H1 (cell line): ENCODE measurements around the gene CACNA1B. TPM values are rescaled to one million over a fixed set of nuclear protein-coding genes. Genes with fewer than 3 reads are reported as not detected.

Experiments used
- CTCF ChIA-PET: fragments of 300-600 bp; sonication (Branson Sonifier 250); formaldehyde crosslinking; loops from one replicate; lab custom pipeline; 2021; ENCODE audit not compliant: partially characterized antibody; lab: Charles Lee
- POLR2A ChIA-PET: fragments of 300-600 bp; sonication (Branson Sonifier 250); formaldehyde crosslinking; loops from one replicate; lab custom pipeline; 2021; ENCODE audit warnings: inconsistent platforms; ENCODE audit not compliant: partially characterized antibody; lab: Charles Lee
- DNase-seq, 2 experiments: peaks; one replicate each; pipeline versions ENCODE4 v3.0.0 to v3.0.0-alpha.2; 2010 to 2022; ENCODE audit warnings: low spot score in 2 of 2, low read depth in 1 of 2, mixed read lengths in 1 of 2
- FAIRE-seq: peaks from 2 replicates; lab custom pipeline; 2011; peaks lifted over from hg19 to GRCh38; lab: Jason Lieb, UNC
- H2AFZ ChIP-seq: 2 replicates; pipeline ENCODE4 v1.8.1; 2012; ENCODE audit warnings: low read length, inconsistent platforms
- H2AK5ac ChIP-seq: 2 replicates; pipeline ENCODE4 v1.6.1; 2013; ENCODE audit warnings: low read depth, low read length
- H2BK120ac ChIP-seq: replicated peaks from 2 replicates; pipeline ENCODE3; 2013; ENCODE audit warnings: low read depth, low read length, inconsistent platforms
- H2BK12ac ChIP-seq: 2 replicates; pipeline ENCODE4 v1.6.1; 2013; ENCODE audit warnings: low read depth, low read length
- H2BK15ac ChIP-seq: 2 replicates; pipeline ENCODE4 v1.6.1; 2013; ENCODE audit warnings: low read length
- H2BK20ac ChIP-seq: 2 replicates; pipeline ENCODE4 v1.6.1; 2013; ENCODE audit warnings: low read length
- H2BK5ac ChIP-seq: 2 replicates; pipeline ENCODE4 v1.6.1; 2013; ENCODE audit warnings: low read depth, low read length
- H3K14ac ChIP-seq: 2 replicates; pipeline ENCODE4 v1.6.1; 2013; ENCODE audit warnings: inconsistent platforms; ENCODE audit not compliant: insufficient read length
- H3K18ac ChIP-seq: 2 replicates; pipeline ENCODE4 v1.6.1; 2013; ENCODE audit warnings: low read length; ENCODE audit errors: extremely low read depth
- H3K23ac ChIP-seq: 2 replicates; pipeline ENCODE4 v1.6.1; 2013; ENCODE audit warnings: inconsistent platforms; ENCODE audit not compliant: insufficient read length
- H3K23me2 ChIP-seq: 2 replicates; pipeline ENCODE4 v1.6.1; 2013; ENCODE audit warnings: low read depth, low read length
- H3K27ac ChIP-seq: 2 replicates; pipeline ENCODE4 v1.6.1; 2011; ENCODE audit warnings: low read depth, low read length, inconsistent platforms
- H3K27me3 ChIP-seq, 4 experiments: replicated peaks in 1 of 4; 1 replicate in 1 of 4; 2 replicates in 3 of 4; pipeline versions ENCODE4 v1.6.1 to v1.8.1; 2011 to 2013; ENCODE audit warnings: low read length in 3 of 4, mild to moderate bottlenecking in 3 of 4, inconsistent platforms in 2 of 4, mixed read lengths in 2 of 4, moderate library complexity in 1 of 4; ENCODE audit not compliant: control insufficient read depth in 3 of 4, insufficient read depth in 3 of 4; ENCODE audit errors: extremely low read depth in 1 of 4
- H3K36me3 ChIP-seq, 4 experiments: 2 replicates each; pipeline versions ENCODE4 v1.6.1 to v1.8.1; 2011 to 2013; ENCODE audit warnings: mild to moderate bottlenecking in 4 of 4, low read length in 3 of 4, moderate library complexity in 2 of 4, control low read depth in 1 of 4, inconsistent platforms in 1 of 4; ENCODE audit not compliant: insufficient read depth in 4 of 4, control insufficient read depth in 2 of 4
- H3K4ac ChIP-seq: replicated peaks from 2 replicates; pipeline ENCODE3; 2013; ENCODE audit warnings: low read length, low read depth, mixed read lengths, inconsistent platforms; ENCODE audit not compliant: insufficient read length
- H3K4me1 ChIP-seq, 4 experiments: replicated peaks in 1 of 4; 1 replicate in 1 of 4; 2 replicates in 3 of 4; pipeline versions ENCODE4 v1.6.1 to v1.8.1; 2011 to 2013; ENCODE audit warnings: low read length in 3 of 4, inconsistent platforms in 2 of 4, mixed read lengths in 1 of 4; ENCODE audit not compliant: insufficient read depth in 4 of 4, control insufficient read depth in 3 of 4
- H3K4me2 ChIP-seq, 2 experiments: 2 replicates each; pipeline versions ENCODE4 v1.6.1 to v1.8.1; 2011 to 2013; ENCODE audit warnings: low read depth in 2 of 2, low read length in 2 of 2, control low read depth in 1 of 2, inconsistent platforms in 1 of 2, mild to moderate bottlenecking in 1 of 2; ENCODE audit not compliant: insufficient read depth in 1 of 2
- H3K4me3 ChIP-seq, 4 experiments: fragments of 200-600, 300-600 bp in 1 of 4; sonication (generic), shearing (Covaris generic), sonication (Bioruptor Twin) in 1 of 4; 2 replicates each; pipeline versions ENCODE4 v1.5.1 to v1.8.1; 2011 to 2016; ENCODE audit warnings: low read length in 4 of 4, low read depth in 3 of 4, control low read depth in 2 of 4, inconsistent platforms in 2 of 4, mild to moderate bottlenecking in 2 of 4, mixed read lengths in 1 of 4, moderate library complexity in 1 of 4; ENCODE audit not compliant: insufficient read depth in 2 of 4; ENCODE audit errors: extremely low read depth in 1 of 4
- H3K56ac ChIP-seq: replicated peaks from 2 replicates; pipeline ENCODE3; 2013; ENCODE audit warnings: low read depth, mild to moderate bottlenecking, mixed read lengths, low read length, inconsistent platforms; ENCODE audit not compliant: insufficient read length
- H3K79me1 ChIP-seq: 2 replicates; pipeline ENCODE4 v1.6.1; 2013; ENCODE audit warnings: low read depth, low read length, control low read depth
- H3K79me2 ChIP-seq, 2 experiments: 2 replicates each; pipeline versions ENCODE4 v1.6.1 to v1.8.1; 2012 to 2013; ENCODE audit warnings: low read length in 2 of 2, mild to moderate bottlenecking in 2 of 2, inconsistent platforms in 1 of 2; ENCODE audit not compliant: insufficient read depth in 2 of 2, control insufficient read depth in 1 of 2
- H3K9ac ChIP-seq, 4 experiments: replicated peaks in 1 of 4; 1 replicate in 1 of 4; 2 replicates in 3 of 4; pipeline versions ENCODE4 v1.6.1 to v1.8.1; 2011 to 2013; ENCODE audit warnings: low read depth in 3 of 4, low read length in 3 of 4, control low read depth in 2 of 4, mild to moderate bottlenecking in 2 of 4, moderate library complexity in 2 of 4, inconsistent platforms in 1 of 4; ENCODE audit errors: extremely low read depth in 1 of 4
- H3K9me3 ChIP-seq, 2 experiments: 2 replicates each; pipeline versions ENCODE4 v1.6.1 to v1.8.1; 2012 to 2013; ENCODE audit warnings: mild to moderate bottlenecking in 2 of 2, moderate library complexity in 2 of 2, control low read depth in 1 of 2, inconsistent platforms in 1 of 2, low read depth in 1 of 2, low read length in 1 of 2, mixed read lengths in 1 of 2; ENCODE audit not compliant: insufficient read depth in 2 of 2
- H4K20me1 ChIP-seq, 2 experiments: replicated peaks in 1 of 2; 2 replicates each; pipeline versions ENCODE3 to v1.8.1; 2011 to 2013; ENCODE audit warnings: inconsistent platforms in 2 of 2, low read length in 2 of 2, mild to moderate bottlenecking in 1 of 2; ENCODE audit not compliant: insufficient read depth in 2 of 2, control insufficient read depth in 1 of 2
- H4K5ac ChIP-seq: 2 replicates; pipeline ENCODE4 v1.6.1; 2013; ENCODE audit warnings: low read length, low read depth, mixed read lengths, inconsistent platforms; ENCODE audit not compliant: insufficient read length
- H4K8ac ChIP-seq: 2 replicates; pipeline ENCODE4 v1.8.0; 2013; ENCODE audit warnings: mild to moderate bottlenecking, moderate library complexity, low read length, inconsistent platforms; ENCODE audit not compliant: insufficient read depth; ENCODE audit errors: extremely low read depth
- H4K91ac ChIP-seq: replicated peaks from 2 replicates; pipeline ENCODE3; 2013; ENCODE audit warnings: low read length, mixed read lengths, inconsistent platforms; ENCODE audit not compliant: insufficient read length
- ATF2 ChIP-seq: IDR thresholded peaks from 2 replicates; pipeline ENCODE4 v1.6.1; 2012; ENCODE audit warnings: low read length, inconsistent platforms
- BACH1 ChIP-seq: IDR thresholded peaks from 2 replicates; pipeline ENCODE4 v1.6.1; 2012; ENCODE audit warnings: low read length, improper control_type of control experiment
- GTF2F1 ChIP-seq: IDR thresholded peaks from 2 replicates; pipeline ENCODE4 v1.6.1; 2012; ENCODE audit warnings: low read depth, low read length, improper control_type of control experiment, borderline replicate concordance
- KDM4A ChIP-seq: IDR thresholded peaks from one replicate; pipeline ENCODE4 v1.7.1; 2012; ENCODE audit warnings: low read depth, mild to moderate bottlenecking, moderate library complexity, low read length, inconsistent platforms; ENCODE audit not compliant: severe bottlenecking
- MAFK ChIP-seq: IDR thresholded peaks from 2 replicates; pipeline ENCODE4 v1.6.1; 2012; ENCODE audit warnings: low read depth, mild to moderate bottlenecking, improper control_type of control experiment, low read length
- MAX ChIP-seq: IDR thresholded peaks from 2 replicates; pipeline ENCODE4 v1.6.1; 2012; ENCODE audit warnings: inconsistent platforms
- POU5F1 ChIP-seq: IDR thresholded peaks from 2 replicates; pipeline ENCODE4 v1.6.1; 2011; ENCODE audit warnings: low read depth, mild to moderate bottlenecking, low read length, moderate library complexity
- RNF2 ChIP-seq: fragments of 200-900, 300-1000 bp; sonication (generic); IDR thresholded peaks from 2 replicates; pipeline ENCODE4 v1.7.1; 2016; ENCODE audit warnings: borderline replicate concordance, low read depth, mild to moderate bottlenecking, antibody characterized with exemption, low read length; ENCODE audit not compliant: poor library complexity, severe bottlenecking; ENCODE audit errors: missing control alignments
- SAP30 ChIP-seq: fragments of 300-600 bp; sonication (generic); IDR thresholded peaks from 2 replicates; pipeline ENCODE4 v1.7.1; 2012; ENCODE audit warnings: low read length, moderate library complexity, mild to moderate bottlenecking, inconsistent platforms; ENCODE audit not compliant: insufficient read depth, insufficient replicate concordance
- TCF12 ChIP-seq: IDR thresholded peaks from 2 replicates; pipeline ENCODE4 v1.6.1; 2011; ENCODE audit warnings: low read depth, mild to moderate bottlenecking, low read length
- ZNF274 ChIP-seq: IDR thresholded peaks from 2 replicates; pipeline ENCODE4 v1.7.0; 2012; ENCODE audit warnings: low read length, borderline replicate concordance; ENCODE audit errors: extremely low read depth
- WGBS, 2 experiments: shearing (Covaris generic) in 1 of 2; methylation state at CpG; one replicate each; pipeline versions ENCODE4 v1.1.6 to v1.1.7; 2013 to 2015; ENCODE audit warnings: low lambda C conversion rate in 2 of 2, mixed read lengths in 2 of 2, inconsistent platforms in 1 of 2, low coverage in 1 of 2, missing lambda C conversion rate in 1 of 2; ENCODE audit not compliant: insufficient replicate concordance in 2 of 2, insufficient coverage in 1 of 2, insufficient read length in 1 of 2; ENCODE audit errors: extremely low coverage in 1 of 2, missing lambda C conversion rate in 1 of 2; 5-methylcytosine and 5-hydroxymethylcytosine counted together
- polyA plus RNA-seq, 7 experiments: library from polyadenylated mRNA; depleted of rRNA in 3 of 7; stranded (reverse) in 5 of 7; unstranded in 2 of 7; fragments of >200 nt in 5 of 7; fragments of 200-250 nt in 2 of 7; gene quantifications; 1 replicate in 5 of 7; 2 replicates in 1 of 7; 4 replicates in 1 of 7; pipeline versions ENCODE4 v1.2.1 to v1.2.3, GENCODE V29; 2011 to 2013; ENCODE audit warnings: missing spikeins in 2 of 7, mixed read lengths in 2 of 7
- total RNA-seq: library from RNA; stranded (reverse); fragmentation: NEBNext Ultra II Directional; extraction: Animal tissue kit (Norgen Biotek cat#: 25700); gene quantifications from 2 replicates; pipeline ENCODE4 v1.2.1, GENCODE V29; 2021

Gene CACNA1B
- total and polyA plus RNA-seq, 2 of the 8 experiments (the other 6 are each of a cell fraction or from before 2014, with no cell fraction given): 1.5 to 5.7 TPM

- H3K4me1 ChIP-seq: no peaks in the 10 kb centered on the region; a peak in 1 of 7 replicates
- H2BK12ac ChIP-seq: no peak overlapping the region
- no peak overlapping the region for H2BK20ac ChIP-seq
- no peak overlapping the region for H3K9ac ChIP-seq
- peaks cover 27 to 85% of the 10 kb centered on the region in 2 experiments for H3K9me3 ChIP-seq
- H3K79me1 ChIP-seq: no peaks in the 10 kb centered on the region
- H3K23ac ChIP-seq: no peak overlapping the region
- H3K36me3 ChIP-seq: no peaks in the 10 kb centered on the region; a peak in 1 of 8 replicates
- H3K4ac ChIP-seq: no peak overlapping the region
- no peak overlapping the region for H3K14ac ChIP-seq
- no peak overlapping the region for H3K18ac ChIP-seq
- no peak overlapping the region for H2BK120ac ChIP-seq
- no peak overlapping the region for H2BK15ac ChIP-seq
- no peak overlapping the region for H3K56ac ChIP-seq
- no peak overlapping the region for H3K27ac ChIP-seq
- H3K4me3 ChIP-seq: no peak overlapping the region
- H4K91ac ChIP-seq: no peak overlapping the region
- H2BK5ac ChIP-seq: no peak overlapping the region
- H3K79me2 ChIP-seq: no peaks in the 10 kb centered on the region
- CTCF ChIA-PET: interaction anchor here (0.6 to 1.6 kb wide), 3 partner anchors 45 to 340 kb away, joined by 3 read pairs; no protein-coding TSS in a partner anchor
- H4K5ac ChIP-seq: no peak overlapping the region
- no peak overlapping the region for H2AFZ ChIP-seq
- no peak overlapping the region for H3K4me2 ChIP-seq
- H4K20me1 ChIP-seq: peaks cover 0 to 18% of the 10 kb centered on the region in 2 experiments
- DNase-seq: no peak
- 100% methylated on average over 2 of the region's 2 CpGs; no CpG with 5 or more reads in 1 of the 2 experiments for WGBS, 2 experiments
- no peak overlapping the region for H4K8ac ChIP-seq
- peaks cover 3% of the 10 kb centered on the region; the same call in 1 of the 2 replicates for H3K23me2 ChIP-seq
- H2AK5ac ChIP-seq: no peak overlapping the region
- POLR2A ChIA-PET: interaction anchor here (1.5 kb wide), 1 partner anchor 9 kb away, joined by 3 read pairs; no protein-coding TSS in a partner anchor
- H3K27me3 ChIP-seq: no peaks in the 10 kb centered on the region
- FAIRE-seq: no peak
- TF ChIP-seq ZNF274: no peak
- no peak for TF ChIP-seq TCF12
- no peak for TF ChIP-seq MAX
- TF ChIP-seq GTF2F1: no peak
- TF ChIP-seq POU5F1: no peak
- no peak for TF ChIP-seq RNF2
- TF ChIP-seq MAFK: no peak
- no peak for TF ChIP-seq ATF2
- no peak for TF ChIP-seq KDM4A
- no peak for TF ChIP-seq SAP30
- no peak for TF ChIP-seq BACH1
Measured at GRCh38 chr9:138013273-138013672, 135.7 kb downstream of the CACNA1B start.
